ENCODE results near the gene SMCO4.
A peak's percentile ranks its signal among the peaks of the same experiment; 100 is the strongest.

The SMCO4 gene

DNA sequence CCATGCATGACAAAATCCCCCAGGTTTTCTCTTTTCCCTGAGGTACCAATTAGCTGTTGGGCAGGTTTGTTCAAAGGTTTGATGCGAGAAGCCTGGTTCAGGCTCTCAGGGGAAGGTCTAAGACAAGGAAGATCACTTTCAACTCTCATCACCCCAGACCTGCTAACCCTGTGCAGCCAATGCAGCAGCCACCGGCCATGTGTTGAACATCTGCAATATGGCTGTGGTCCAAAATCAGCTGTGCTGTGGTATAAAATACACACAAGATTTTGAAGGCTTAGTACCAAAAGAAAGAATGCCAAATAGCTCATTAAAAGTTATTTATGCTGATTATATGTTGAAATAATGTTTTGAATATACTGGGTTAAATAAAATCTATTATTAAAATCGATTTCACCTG, 58.5 kb downstream of the SMCO4 start:
- Histone ChIP-seq H3K27me3 (no peaks in the 10 kb centered on the region), H3K36me3 (peaks cover 11% of the 10 kb centered on the region), H3K4me1 (peaks cover 7% of the 10 kb centered on the region), H3K9me3 (no peaks in the 10 kb centered on the region), H3K4me3 (ENCODE audit: low read depth, low read length) (no peak overlapping the region)
- peak; percentile 43 for DNase-seq
- TF ChIP-seq, protein P1, sequence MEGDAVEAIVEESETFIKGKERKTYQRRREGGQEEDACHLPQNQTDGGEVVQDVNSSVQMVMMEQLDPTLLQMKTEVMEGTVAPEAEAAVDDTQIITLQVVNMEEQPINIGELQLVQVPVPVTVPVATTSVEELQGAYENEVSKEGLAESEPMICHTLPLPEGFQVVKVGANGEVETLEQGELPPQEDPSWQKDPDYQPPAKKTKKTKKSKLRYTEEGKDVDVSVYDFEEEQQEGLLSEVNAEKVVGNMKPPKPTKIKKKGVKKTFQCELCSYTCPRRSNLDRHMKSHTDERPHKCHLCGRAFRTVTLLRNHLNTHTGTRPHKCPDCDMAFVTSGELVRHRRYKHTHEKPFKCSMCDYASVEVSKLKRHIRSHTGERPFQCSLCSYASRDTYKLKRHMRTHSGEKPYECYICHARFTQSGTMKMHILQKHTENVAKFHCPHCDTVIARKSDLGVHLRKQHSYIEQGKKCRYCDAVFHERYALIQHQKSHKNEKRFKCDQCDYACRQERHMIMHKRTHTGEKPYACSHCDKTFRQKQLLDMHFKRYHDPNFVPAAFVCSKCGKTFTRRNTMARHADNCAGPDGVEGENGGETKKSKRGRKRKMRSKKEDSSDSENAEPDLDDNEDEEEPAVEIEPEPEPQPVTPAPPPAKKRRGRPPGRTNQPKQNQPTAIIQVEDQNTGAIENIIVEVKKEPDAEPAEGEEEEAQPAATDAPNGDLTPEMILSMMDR (IDR thresholded peaks at IDR 0.05; ENCODE audit: low read depth, low read length): no peak

- Histone ChIP-seq H3K4me3 (ENCODE audit: low read depth, low read length) (no peak overlapping the region), H3K27me3 (no peaks in the 10 kb centered on the region), H3K36me3 (peaks cover 24% of the 10 kb centered on the region), H3K4me1 (peaks cover 7% of the 10 kb centered on the region; the same call in 1 of the 2 replicates), H3K9me3 (no peaks in the 10 kb centered on the region)
- no peak for DNase-seq
- TF ChIP-seq, protein P1 (IDR thresholded peaks at IDR 0.05; ENCODE audit: low read depth, low read length): no peak
These were observed 60.6 kb downstream of the SMCO4 start for GRCh38 chr11:93482556-93482955.

GRCh38 chr11:93481696-93482095, 61.5 kb downstream of the SMCO4 start:
- TF ChIP-seq, protein P1 (IDR thresholded peaks at IDR 0.05; ENCODE audit: low read depth, low read length): no peak
- peaks cover 26% of the 10 kb centered on the region for H3K36me3 ChIP-seq
- H3K9me3 ChIP-seq: no peaks in the 10 kb centered on the region
- DNase-seq: no peak
- H3K4me1 ChIP-seq: peaks cover under 1% of the 10 kb centered on the region; the same call in 1 of the 2 replicates
- no peaks in the 10 kb centered on the region for H3K27me3 ChIP-seq
- no peak overlapping the region for H3K4me3 ChIP-seq (ENCODE audit: low read depth, low read length)

DNA sequence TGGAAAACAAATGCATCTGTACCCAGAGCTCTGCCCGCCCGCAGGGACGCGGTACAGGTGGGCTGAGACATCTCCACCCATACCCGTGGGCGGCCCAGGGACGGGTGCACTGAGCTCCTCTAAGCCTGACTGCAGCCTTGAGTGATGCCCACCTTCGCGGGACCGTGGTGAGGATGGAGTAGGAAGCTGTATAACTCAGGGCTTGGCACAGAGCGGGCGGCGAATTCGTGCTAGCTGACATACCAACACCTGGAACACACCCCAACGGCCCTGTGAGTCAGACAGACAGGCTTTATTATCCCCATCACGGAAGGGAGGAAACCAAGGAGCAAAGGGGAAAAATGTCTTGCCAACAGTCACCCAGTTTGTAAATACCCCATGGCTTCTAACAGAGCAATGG, 61.9 kb downstream of the SMCO4 start:
- TF ChIP-seq, protein P1 (IDR thresholded peaks at IDR 0.05; ENCODE audit: low read depth, low read length): no peak
- Histone ChIP-seq H3K27me3 (no peaks in the 10 kb centered on the region), H3K4me1 (no peaks in the 10 kb centered on the region), H3K4me3 (ENCODE audit: low read depth, low read length) (no peak overlapping the region), H3K36me3 (peaks cover 29% of the 10 kb centered on the region), H3K9me3 (no peaks in the 10 kb centered on the region)
- no peak for DNase-seq

DNA sequence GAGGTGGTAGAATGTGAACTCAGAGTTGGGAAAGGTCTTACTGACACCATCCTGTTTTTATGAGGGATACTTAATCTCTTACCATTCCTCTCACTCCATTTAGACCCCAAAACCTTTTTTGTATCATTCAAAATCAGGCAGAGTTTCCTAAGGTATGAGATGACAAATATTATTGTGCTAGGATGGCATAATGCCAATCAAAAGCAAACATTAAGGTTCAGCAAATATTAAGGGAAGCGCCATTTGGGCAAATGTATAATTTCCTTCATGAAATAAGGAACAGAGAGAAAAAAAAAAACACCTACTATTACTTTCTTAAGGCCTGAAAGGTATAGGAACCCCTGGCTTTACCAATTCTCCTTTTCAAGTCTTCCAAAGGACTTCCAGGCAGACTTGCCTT, 62.4 kb downstream of the SMCO4 start:
- H3K4me3 ChIP-seq (ENCODE audit: low read depth, low read length): no peak overlapping the region
- DNase-seq: no peak
- H3K9me3 ChIP-seq: no peaks in the 10 kb centered on the region
- H3K27me3 ChIP-seq: no peaks in the 10 kb centered on the region
- peaks cover 33% of the 10 kb centered on the region for H3K36me3 ChIP-seq
- TF ChIP-seq, protein P1 (IDR thresholded peaks at IDR 0.05; ENCODE audit: low read depth, low read length): no peak
- H3K4me1 ChIP-seq: no peaks in the 10 kb centered on the region

DNA sequence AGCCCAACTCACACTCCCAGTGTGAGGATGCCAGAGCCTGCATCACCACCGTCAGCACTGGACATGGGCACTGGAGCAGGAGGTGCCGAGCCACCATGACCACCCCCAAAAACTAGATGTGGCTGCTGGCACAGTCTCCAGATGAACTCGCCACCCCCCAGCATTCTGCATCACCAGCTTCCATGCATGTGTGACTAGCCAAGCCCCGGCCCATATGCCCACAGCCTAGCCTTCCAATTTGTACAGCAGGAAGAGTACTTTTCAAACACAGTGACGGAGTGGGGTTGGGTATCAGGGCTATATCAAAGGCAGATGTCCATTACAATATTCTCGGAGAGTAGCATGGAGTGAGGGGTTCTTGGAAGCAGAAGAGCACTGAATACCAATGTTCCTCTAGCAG, 62.9 kb downstream of the SMCO4 start:
- H3K36me3 ChIP-seq: peaks cover 38% of the 10 kb centered on the region
- no peaks in the 10 kb centered on the region for H3K27me3 ChIP-seq
- TF ChIP-seq, protein P1 (IDR thresholded peaks at IDR 0.05; ENCODE audit: low read depth, low read length): no peak
- no peak for DNase-seq
- no peaks in the 10 kb centered on the region for H3K4me1 ChIP-seq
- no peaks in the 10 kb centered on the region; the same call in 1 of the 2 replicates for H3K9me3 ChIP-seq
- H3K4me3 ChIP-seq (ENCODE audit: low read depth, low read length): no peak overlapping the region
